GM18519 (cell line): ENCODE measurements around the gene ALDH18A1.

Experiments
- ATAC-seq: cut with Tn5 transposase; IDR thresholded peaks from one replicate; pipeline ENCODE4 v1.9.1; 2021; ENCODE audit warnings: mild to moderate bottlenecking, moderate library complexity; ENCODE audit not compliant: unreplicated experiment, low FRiP score

ALDH18A1 gene

GRCh38 chr10:95597788-95598187 is 58.7 kb downstream of the ALDH18A1 start:
- ATAC-seq, result no peak

GRCh38 chr10:95588025-95588424 is 68.5 kb downstream of the ALDH18A1 start:
- ATAC-seq, result no peak

GRCh38 chr10:95579835-95580535 is 76.5 kb downstream of the ALDH18A1 start:
- no peak for ATAC-seq

GRCh38 chr10:95579292-95579691 is 77.2 kb downstream of the ALDH18A1 start:
- no peak for ATAC-seq

- no peak for ATAC-seq
Measured at GRCh38 chr10:95578619-95579018, 77.9 kb downstream of the ALDH18A1 start.

- ATAC-seq, result no peak
Measured at GRCh38 chr10:95574649-95575365, 81.7 kb downstream of the ALDH18A1 start.

GRCh38 chr10:95573964-95574604 is 82.4 kb downstream of the ALDH18A1 start:
- no peak for ATAC-seq

- ATAC-seq, result no peak
Measured at GRCh38 chr10:95573527-95573926, 83.0 kb downstream of the ALDH18A1 start.

GRCh38 chr10:95572131-95572820 is 84.2 kb downstream of the ALDH18A1 start:
- ATAC-seq, result no peak

GRCh38 chr10:95571390-95571789 is 85.1 kb downstream of the ALDH18A1 start:
- ATAC-seq, result no peak

GRCh38 chr10:95569368-95569767 is 87.1 kb downstream of the ALDH18A1 start:
- no peak for ATAC-seq

- no peak for ATAC-seq
Measured at GRCh38 chr10:95567903-95568630, 88.4 kb downstream of the ALDH18A1 start.

GRCh38 chr10:95566136-95566535 is 90.4 kb downstream of the ALDH18A1 start:
- ATAC-seq, result no peak

GRCh38 chr10:95565336-95565735 is 91.2 kb downstream of the ALDH18A1 start:
- ATAC-seq, result no peak

GRCh38 chr10:95564291-95564690 is 92.2 kb downstream of the ALDH18A1 start:
- ATAC-seq, result no peak

GRCh38 chr10:95562341-95562965 is 94.1 kb downstream of the ALDH18A1 start:
- no peak for ATAC-seq

- ATAC-seq, result no peak
Measured at GRCh38 chr10:95561864-95562177, 94.7 kb downstream of the ALDH18A1 start.

- ATAC-seq, result peak; percentile 99
Measured at GRCh38 chr10:95561177-95561863, 95.2 kb downstream of the ALDH18A1 start, which contains the start of gene SORBS1. Gene SORBS1 (minus strand): TSS chr10:95561371. CDS start chr10:95441135, 120,236 bp downstream.
